T-cell (primary cell): ENCODE results near the gene PPP2R2B. TPM values are rescaled to one million over a fixed set of nuclear protein-coding genes. Genes with fewer than 3 reads are reported as not detected.

Source experiments
- ATAC-seq, 4 experiments: fragments of 200-7000 bp in 3 of 4; fragments of 150-1000 bp in 1 of 4; cut with Tn5 transposase; replicated peaks in 1 of 4; 1 replicate in 3 of 4; 2 replicates in 1 of 4; pipeline ENCODE4 v1.10.0; 2021; ENCODE audit warnings: moderate library complexity in 3 of 4, mild to moderate bottlenecking in 2 of 4, moderate number of reproducible peaks in 1 of 4
- CTCF ChIA-PET, 2 donors: fragments of 300-600 bp; sonication (Branson Sonifier 250); formaldehyde crosslinking; loops; one replicate each; lab custom pipeline; 2022; ENCODE audit warnings: antibody characterized with exemption in 2 of 2; lab: Charles Lee
- POLR2A ChIA-PET, 2 donors: fragments of 300-600 bp; sonication (Branson Sonifier 250); formaldehyde crosslinking; loops; one replicate each; lab custom pipeline; 2022; ENCODE audit warnings: antibody characterized with exemption in 2 of 2; lab: Charles Lee
- DNase-seq, 35 experiments: peaks; one replicate each; pipeline versions ENCODE4 v3.0.0 to v3.0.0-alpha.2; 2013 to 2023
- H3K27ac ChIP-seq: one replicate; pipeline ENCODE4 v1.5.1; 2013; ENCODE audit warnings: low read length
- H3K27me3 ChIP-seq, 2 experiments: replicated peaks in 1 of 2; 1 replicate in 1 of 2; 2 replicates in 1 of 2; pipeline versions ENCODE4 v1.6.1 to v1.7.0; 2013; ENCODE audit warnings: low read length in 1 of 2, mixed read lengths in 1 of 2; ENCODE audit not compliant: control insufficient read depth in 2 of 2, insufficient read depth in 2 of 2; ENCODE audit errors: extremely low read depth in 1 of 2
- H3K36me3 ChIP-seq, 2 donors: 1 replicate in 1 of 2; 2 replicates in 1 of 2; pipeline versions ENCODE4 v1.6.1 to v1.7.0; 2013; ENCODE audit warnings: low read length in 1 of 2; ENCODE audit not compliant: control insufficient read depth in 2 of 2, insufficient read depth in 1 of 2; ENCODE audit errors: extremely low read depth in 1 of 2
- H3K4me1 ChIP-seq, 2 experiments: 1 replicate in 1 of 2; 2 replicates in 1 of 2; pipeline versions ENCODE4 v1.6.1 to v1.7.0; 2013; ENCODE audit warnings: low read length in 2 of 2, mixed read lengths in 1 of 2; ENCODE audit not compliant: insufficient read depth in 2 of 2, control insufficient read depth in 1 of 2; ENCODE audit errors: extremely low read depth in 1 of 2
- H3K4me3 ChIP-seq, 2 donors: 1 replicate in 1 of 2; 2 replicates in 1 of 2; pipeline versions ENCODE4 v1.5.1 to v1.7.0; 2013; ENCODE audit warnings: mild to moderate bottlenecking in 2 of 2, low read length in 1 of 2, moderate library complexity in 1 of 2; ENCODE audit not compliant: control insufficient read depth in 1 of 2; ENCODE audit errors: extremely low read depth in 1 of 2
- H3K9me3 ChIP-seq: 2 replicates; pipeline ENCODE4 v1.7.0; 2013
- H3K27ac Mint-ChIP-seq, 2 donors: one replicate each; pipeline ENCODE4 v1.8.0; 2020 to 2021; ENCODE audit warnings: mild to moderate bottlenecking in 2 of 2, mixed read lengths in 2 of 2
- H3K27me3 Mint-ChIP-seq, 2 donors: one replicate each; pipeline ENCODE4 v1.8.0; 2021 to 2022; ENCODE audit warnings: mixed read lengths in 2 of 2
- H3K36me3 Mint-ChIP-seq: one replicate; pipeline ENCODE4 v1.8.0; 2021; ENCODE audit warnings: mixed read lengths
- H3K4me1 Mint-ChIP-seq, 3 donors: one replicate each; pipeline ENCODE4 v1.8.0; 2020 to 2022; ENCODE audit warnings: mixed read lengths in 3 of 3, mild to moderate bottlenecking in 1 of 3
- H3K4me3 Mint-ChIP-seq, 3 donors: one replicate each; pipeline ENCODE4 v1.8.0; 2020 to 2022; ENCODE audit warnings: mild to moderate bottlenecking in 3 of 3, mixed read lengths in 3 of 3, moderate library complexity in 3 of 3
- H3K9me3 Mint-ChIP-seq, 3 donors: one replicate each; pipeline ENCODE4 v1.8.0; 2020 to 2022; ENCODE audit warnings: mixed read lengths in 3 of 3
- WGBS: methylation state at CpG from one replicate; pipeline ENCODE4 v1.1.5; 2013; ENCODE audit warnings: missing lambda C conversion rate; ENCODE audit not compliant: insufficient coverage; 5-methylcytosine and 5-hydroxymethylcytosine counted together
- total RNA-seq, 35 experiments: library from RNA in 6 of 35; stranded (reverse) in 6 of 35; fragments of 120-200 nt in 1 of 35; gene quantifications; one replicate each; pipeline versions ENCODE4 v1.2.1 to v1.2.4 and lab custom pipeline; 2013 to 2026

PPP2R2B gene
- total RNA-seq, 5 donors from 2014 or later (not counting 1 experiment from before 2014, with no cell fraction given), result 1.5 to 10.6 (median 4.8) TPM

DNA sequence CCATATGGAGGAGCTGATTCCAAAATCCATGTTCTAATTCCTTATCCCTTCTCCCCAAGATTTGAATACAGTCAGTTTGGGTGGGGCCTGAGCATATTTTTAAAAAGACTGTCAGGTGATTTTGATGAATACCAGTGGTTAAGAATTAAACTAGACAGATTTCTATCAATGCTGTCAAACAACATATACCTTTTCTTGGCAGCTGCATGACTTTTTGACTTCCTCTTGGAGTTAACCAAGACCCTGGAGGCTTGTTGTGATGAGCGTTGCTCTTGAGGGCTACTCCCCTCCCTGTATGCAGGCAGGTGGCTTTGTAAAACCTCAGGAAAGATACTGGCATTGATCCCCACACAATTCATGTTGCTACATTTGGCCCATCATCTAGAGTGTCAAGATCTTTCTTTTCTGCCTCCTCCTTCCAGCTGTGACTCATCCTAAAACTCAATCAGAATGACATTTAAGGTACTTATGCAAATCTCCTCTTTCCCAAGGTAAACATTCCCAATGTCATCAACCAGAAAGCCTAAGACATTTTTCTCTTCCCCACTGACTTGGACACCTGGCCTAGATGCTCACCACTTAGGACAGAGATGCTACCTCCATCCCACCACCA is 61.7 kb downstream of the PPP2R2B start:
- H3K4me3 Mint-ChIP-seq, result no peak overlapping the region

DNA sequence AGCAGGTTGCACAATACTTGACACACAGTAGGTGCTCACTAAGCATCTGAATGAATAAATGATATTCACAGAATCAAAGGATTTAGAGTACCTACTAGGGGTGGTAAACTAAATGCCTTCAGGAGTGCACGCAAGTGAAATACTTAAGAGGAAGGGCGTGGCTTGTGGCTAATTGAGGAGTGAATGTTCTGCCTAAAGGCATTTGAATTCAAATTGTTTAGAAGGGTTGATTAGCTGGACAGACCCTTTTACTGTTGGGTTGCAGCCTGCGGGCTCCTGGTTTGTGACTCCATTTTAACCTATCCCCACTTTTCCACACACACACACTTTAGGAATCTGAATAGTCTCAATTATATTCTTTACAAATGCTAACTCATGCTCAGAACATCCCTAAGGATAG is 63.1 kb downstream of the PPP2R2B start:
- Histone ChIP-seq H3K27me3 (no peaks in the 10 kb centered on the region), H3K9me3 (no peaks in the 10 kb centered on the region), H3K27ac (no peak overlapping the region), H3K4me1 (no peaks in the 10 kb centered on the region), H3K4me3 (no peak overlapping the region), H3K36me3 (no peaks in the 10 kb centered on the region)
- POLR2A ChIA-PET, result interaction anchor here in 1 of 2 donors (0.6 kb wide), 1 partner anchor 589 kb away, joined by 3 read pairs; no protein-coding TSS in a partner anchor
- Mint-ChIP-seq H3K4me1 (peaks cover 6 to 20% (median 14%) of the 10 kb centered on the region in 3 donors), H3K9me3 (no peaks in the 10 kb centered on the region), H3K36me3 (no peaks in the 10 kb centered on the region), H3K27me3 (no peaks in the 10 kb centered on the region), H3K27ac (no peak overlapping the region), H3K4me3 (no peak overlapping the region)
- CTCF ChIA-PET, result no interaction called here
- no peak for DNase-seq
- ATAC-seq, result no peak
- 74% methylated on average over 3 of the region's 3 CpGs for WGBS

More for the DNA sequence above, 61.7 kb downstream of the PPP2R2B start:
- Mint-ChIP-seq H3K27ac (no peak overlapping the region), H3K4me1 (peaks cover 6 to 20% (median 14%) of the 10 kb centered on the region in 3 donors), H3K27me3 (no peaks in the 10 kb centered on the region), H3K9me3 (no peaks in the 10 kb centered on the region), H3K36me3 (no peaks in the 10 kb centered on the region)
- WGBS, result no CpG with 5 or more reads among the region's 1 CpG
- POLR2A ChIA-PET, result no interaction called here
- no peaks in the 10 kb centered on the region for H3K9me3 ChIP-seq
- H3K4me3 ChIP-seq, result no peak overlapping the region
- H3K36me3 ChIP-seq, result no peaks in the 10 kb centered on the region
- CTCF ChIA-PET, result no interaction called here
- no peak overlapping the region for H3K27ac ChIP-seq
- no peaks in the 10 kb centered on the region for H3K4me1 ChIP-seq
- no peaks in the 10 kb centered on the region for H3K27me3 ChIP-seq
- DNase-seq (no peak), ATAC-seq (no peak)

DNA sequence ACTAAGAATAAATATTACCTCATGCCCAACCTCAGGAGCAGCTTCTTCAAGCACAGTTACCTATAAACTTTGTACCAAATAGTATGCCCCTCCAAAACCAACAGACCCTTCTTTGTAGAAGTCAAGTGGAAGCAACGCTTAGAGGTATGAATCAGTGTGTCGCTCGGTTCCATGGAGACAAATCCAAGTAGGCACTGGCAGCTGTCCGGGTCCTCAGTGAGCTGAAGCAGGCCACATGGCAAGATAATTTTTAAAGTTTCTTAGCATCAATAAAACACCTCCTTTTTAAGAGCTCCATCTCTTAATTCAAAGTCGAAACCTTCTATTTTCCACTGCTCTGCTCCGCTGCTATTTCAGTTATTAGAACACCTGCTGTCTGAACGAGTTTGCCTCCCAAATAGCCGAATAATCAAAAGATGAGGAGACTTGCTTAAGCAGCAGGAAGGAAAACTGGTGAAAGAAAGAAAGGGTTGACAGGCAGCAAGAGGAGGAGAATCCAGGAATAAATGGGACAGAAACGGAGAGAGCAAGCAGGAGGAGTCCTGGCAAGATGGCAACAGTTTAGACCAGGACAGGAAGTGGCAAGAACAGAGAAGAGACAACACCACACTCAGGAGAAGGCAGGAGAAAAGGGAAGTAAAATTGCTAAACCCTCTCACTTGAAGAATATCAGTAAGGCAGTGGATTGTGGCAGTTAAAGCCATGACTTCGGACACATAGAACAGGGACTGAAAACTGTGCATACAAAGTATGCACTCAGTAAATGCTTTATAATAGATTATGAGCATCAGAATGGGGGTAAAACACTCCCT is 65.0 kb downstream of the PPP2R2B start:
- Histone ChIP-seq H3K27me3 (no peaks in the 10 kb centered on the region), H3K4me1 (no peaks in the 10 kb centered on the region), H3K4me3 (no peak overlapping the region), H3K36me3 (no peaks in the 10 kb centered on the region), H3K27ac (no peak overlapping the region), H3K9me3 (no peaks in the 10 kb centered on the region)
- DNase-seq (no peak), ATAC-seq (no peak)
- Mint-ChIP-seq H3K4me1 (peaks cover 6 to 20% (median 14%) of the 10 kb centered on the region in 3 donors), H3K9me3 (no peaks in the 10 kb centered on the region), H3K27ac (no peak overlapping the region), H3K36me3 (no peaks in the 10 kb centered on the region), H3K4me3 (no peak overlapping the region), H3K27me3 (no peaks in the 10 kb centered on the region)
- WGBS, result 65% methylated on average over 6 of the region's 10 CpGs
- CTCF ChIA-PET, result no interaction called here
- POLR2A ChIA-PET, result no interaction called here

DNA sequence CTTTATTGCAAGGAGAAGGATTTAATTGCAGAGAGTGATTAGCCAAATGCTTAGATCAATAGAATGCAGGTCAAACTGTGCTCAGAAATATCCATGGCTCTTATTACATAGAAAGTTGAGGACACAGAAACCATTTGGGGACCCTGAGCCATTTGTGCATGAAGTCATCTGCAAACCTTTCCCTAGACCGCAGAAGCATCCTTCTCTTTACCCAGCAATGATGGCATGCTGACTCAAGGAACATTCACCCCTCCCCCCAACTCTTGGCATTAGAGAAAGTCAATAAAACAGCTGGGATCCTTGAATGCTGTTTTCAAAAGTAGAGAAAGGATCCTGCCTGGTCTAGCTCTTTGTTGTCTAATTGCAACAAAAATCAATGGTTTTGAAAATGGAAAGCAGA is 73.5 kb downstream of the PPP2R2B start:
- Mint-ChIP-seq H3K27ac (no peak overlapping the region), H3K9me3 (no peaks in the 10 kb centered on the region), H3K4me1 (peaks cover 0 to 2% (median 0%) of the 10 kb centered on the region in 3 donors), H3K36me3 (no peaks in the 10 kb centered on the region), H3K27me3 (no peaks in the 10 kb centered on the region), H3K4me3 (no peak overlapping the region)
- H3K36me3 ChIP-seq, result no peaks in the 10 kb centered on the region
- no peak overlapping the region for H3K27ac ChIP-seq
- ChIA-PET POLR2A (interaction anchor here in 1 of 2 donors (0.6 kb wide), 1 partner anchor 58 kb away, joined by 4 read pairs; no protein-coding TSS in a partner anchor), CTCF (no interaction called here)
- DNase-seq, result no peak
- no peaks in the 10 kb centered on the region for H3K4me1 ChIP-seq
- no peaks in the 10 kb centered on the region for H3K27me3 ChIP-seq
- H3K4me3 ChIP-seq, result no peak overlapping the region
- no peaks in the 10 kb centered on the region for H3K9me3 ChIP-seq
- no peak for ATAC-seq
- 100% methylated on average over 1 of the region's 1 CpG for WGBS

DNA sequence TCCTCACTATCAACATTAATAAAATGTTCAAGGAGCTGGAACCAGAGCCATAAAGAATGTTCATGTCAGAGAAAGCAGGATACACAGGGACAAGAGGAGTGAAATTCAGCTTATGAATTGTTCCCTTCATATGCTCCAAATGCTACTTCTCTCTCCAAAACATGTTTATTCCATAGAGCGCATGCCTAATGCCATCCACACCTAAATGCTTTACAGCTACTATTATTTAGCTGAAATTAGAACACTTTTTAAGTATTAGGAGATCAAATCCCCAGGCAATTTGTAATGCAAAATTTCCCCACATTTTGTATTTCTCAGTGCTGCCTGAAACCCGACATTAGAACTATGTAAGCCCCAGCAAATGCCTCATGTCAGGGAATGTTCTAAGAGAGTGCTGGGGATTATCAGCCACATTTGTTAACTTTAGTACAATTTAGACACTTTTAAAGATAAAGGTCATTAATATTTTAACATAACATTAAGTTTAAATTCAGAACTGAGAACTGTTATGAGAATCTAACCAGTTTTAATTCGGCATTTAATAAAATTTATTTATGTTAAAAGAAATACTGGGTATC is 75.5 kb downstream of the PPP2R2B start:
- Mint-ChIP-seq H3K4me1 (peaks cover 0 to 15% (median 0%) of the 10 kb centered on the region in 3 donors), H3K4me3 (no peak overlapping the region), H3K9me3 (no peaks in the 10 kb centered on the region), H3K36me3 (no peaks in the 10 kb centered on the region), H3K27me3 (no peaks in the 10 kb centered on the region), H3K27ac (no peak overlapping the region)
- Histone ChIP-seq H3K9me3 (no peaks in the 10 kb centered on the region), H3K4me1 (no peaks in the 10 kb centered on the region), H3K27me3 (no peaks in the 10 kb centered on the region), H3K36me3 (no peaks in the 10 kb centered on the region), H3K4me3 (no peak overlapping the region), H3K27ac (no peak overlapping the region)
- ATAC-seq (no peak), DNase-seq (no peak)
- POLR2A ChIA-PET, result interaction anchor here in 1 of 2 donors (0.7 kb wide), 1 partner anchor 116 kb away, joined by 3 read pairs; no protein-coding TSS in a partner anchor
- WGBS, result no CpG with 5 or more reads among the region's 3 CpGs
- CTCF ChIA-PET, result no interaction called here

DNA sequence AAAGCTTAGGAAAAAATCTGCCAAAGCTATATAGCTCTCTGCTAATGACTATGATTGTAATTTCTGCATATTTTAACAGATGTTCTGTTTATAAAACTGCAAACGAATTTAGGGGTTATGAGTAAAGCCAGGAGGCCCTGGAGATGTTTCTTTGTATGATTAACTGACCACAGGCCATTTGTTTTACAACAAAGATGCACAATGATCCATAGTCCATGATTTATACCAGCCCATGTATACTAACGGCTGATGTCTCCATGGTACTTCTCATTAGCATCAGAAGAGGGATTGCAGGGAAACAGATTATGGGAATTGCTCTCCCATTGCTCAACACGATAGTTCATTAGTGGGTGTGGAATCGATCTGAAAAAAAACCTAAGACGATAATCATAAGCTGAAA is 78.9 kb downstream of the PPP2R2B start:
- POLR2A ChIA-PET, result no interaction called here
- Histone ChIP-seq H3K27me3 (no peaks in the 10 kb centered on the region), H3K36me3 (no peaks in the 10 kb centered on the region), H3K4me1 (no peaks in the 10 kb centered on the region), H3K9me3 (no peaks in the 10 kb centered on the region), H3K27ac (no peak overlapping the region), H3K4me3 (no peak overlapping the region)
- CTCF ChIA-PET, result no interaction called here
- ATAC-seq (no peak), DNase-seq (no peak)
- no peak overlapping the region for H3K4me3 Mint-ChIP-seq
- no peaks in the 10 kb centered on the region for H3K9me3 Mint-ChIP-seq
- no peak overlapping the region for H3K27ac Mint-ChIP-seq
- H3K36me3 Mint-ChIP-seq, result no peaks in the 10 kb centered on the region
- peaks cover under 1 to 30% (median 12%) of the 10 kb centered on the region in 3 donors for H3K4me1 Mint-ChIP-seq
- no CpG with 5 or more reads among the region's 5 CpGs for WGBS
- no peaks in the 10 kb centered on the region for H3K27me3 Mint-ChIP-seq
